WTC11 (cell line): ENCODE results near the gene UQCC3. TPM values are rescaled to one million over a fixed set of nuclear protein-coding genes. Genes with fewer than 3 reads are reported as not detected.

Source experiments
- ATAC-seq: fragments of 200-7000 bp; cut with Tn5 transposase; 2 replicates; pipeline ENCODE4 v1.10.0; 2021; ENCODE audit warnings: mild to moderate bottlenecking, moderate library complexity
- CTCF ChIA-PET: fragments of 300-600 bp; sonication (Branson Sonifier 250); formaldehyde crosslinking; loops from one replicate; lab custom pipeline; 2021; ENCODE audit warnings: antibody characterized with exemption; lab: Charles Lee
- POLR2A ChIA-PET: fragments of 350-600 bp; sonication (Branson Sonifier 250); formaldehyde crosslinking; loops from one replicate; lab custom pipeline; 2021; ENCODE audit warnings: antibody characterized with exemption; lab: Charles Lee
- DNase-seq: peaks from one replicate; pipeline ENCODE4 v3.0.0; 2021; ENCODE audit warnings: low spot score
- H3K27ac Mint-ChIP-seq: 2 replicates; pipeline ENCODE4 v1.8.0; 2021; ENCODE audit warnings: mixed read lengths
- H3K27me3 Mint-ChIP-seq: 2 replicates; pipeline ENCODE4 v1.8.0; 2021; ENCODE audit warnings: low read depth, mild to moderate bottlenecking, moderate library complexity, mixed read lengths
- H3K36me3 Mint-ChIP-seq: 2 replicates; pipeline ENCODE4 v1.8.0; 2021; ENCODE audit warnings: mixed read lengths
- H3K4me1 Mint-ChIP-seq: 2 replicates; pipeline ENCODE4 v1.8.0; 2022; ENCODE audit warnings: mixed read lengths
- H3K4me3 Mint-ChIP-seq: 2 replicates; pipeline ENCODE4 v1.8.0; 2021; ENCODE audit warnings: mild to moderate bottlenecking, moderate library complexity, mixed read lengths
- H3K9me3 Mint-ChIP-seq: 2 replicates; pipeline ENCODE4 v1.8.0; 2021; ENCODE audit warnings: mixed read lengths
- ATF6 ChIP-seq: sonication (generic); formaldehyde crosslinking; IDR thresholded peaks from 2 replicates; pipeline ENCODE4 v1.8.1; 2023; ENCODE audit warnings: mild to moderate bottlenecking, missing genetic modification reagents
- CREB1 ChIP-seq: sonication (generic); formaldehyde crosslinking; IDR thresholded peaks from 2 replicates; pipeline ENCODE4 v1.8.0; 2023; ENCODE audit warnings: mild to moderate bottlenecking, missing genetic modification reagents
- ETV6 ChIP-seq: sonication (generic); formaldehyde crosslinking; IDR thresholded peaks from 2 replicates; pipeline ENCODE4 v1.8.1; 2022; ENCODE audit warnings: mild to moderate bottlenecking, missing genetic modification reagents
- FOXP1 ChIP-seq: sonication (generic); formaldehyde crosslinking; IDR thresholded peaks from 2 replicates; pipeline ENCODE4 v1.8.0; 2022; ENCODE audit warnings: missing genetic modification reagents, mild to moderate bottlenecking, moderate library complexity, borderline replicate concordance
- GABPB1 ChIP-seq: sonication (generic); formaldehyde crosslinking; IDR thresholded peaks from 2 replicates; pipeline ENCODE4 v1.8.1; 2023; ENCODE audit warnings: mild to moderate bottlenecking, missing genetic modification reagents
- GRHL2 ChIP-seq: fragments of 250-450 bp; sonication (Bioruptor Pico); IDR thresholded peaks from 2 replicates; pipeline ENCODE4 v1.8.0; 2022; ENCODE audit warnings: mild to moderate bottlenecking, moderate library complexity; ENCODE audit not compliant: insufficient replicate concordance, severe bottlenecking
- IRF1 ChIP-seq: sonication (generic); formaldehyde crosslinking; IDR thresholded peaks from 2 replicates; pipeline ENCODE4 v1.8.0; 2023; ENCODE audit warnings: missing genetic modification reagents
- IRF2 ChIP-seq: sonication (generic); formaldehyde crosslinking; IDR thresholded peaks from 2 replicates; pipeline ENCODE4 v1.8.0; 2022; ENCODE audit warnings: low read depth, missing genetic modification reagents, borderline replicate concordance
- MYBL2 ChIP-seq: sonication (generic); formaldehyde crosslinking; IDR thresholded peaks from 2 replicates; pipeline ENCODE4 v1.8.1; 2023; ENCODE audit warnings: mild to moderate bottlenecking, moderate library complexity, missing genetic modification reagents
- NFYB ChIP-seq: sonication (generic); formaldehyde crosslinking; conservative IDR thresholded peaks from 2 replicates; pipeline ENCODE4 v1.8.0; 2022; ENCODE audit warnings: low read depth, missing genetic modification reagents
- NR1H2 ChIP-seq: sonication (generic); formaldehyde crosslinking; IDR thresholded peaks from 2 replicates; pipeline ENCODE4 v1.9.0; 2021; ENCODE audit warnings: mild to moderate bottlenecking, moderate library complexity, missing genetic modification reagents
- PRDM15 ChIP-seq: sonication (generic); formaldehyde crosslinking; IDR thresholded peaks from 2 replicates; pipeline ENCODE4 v1.8.0; 2022; ENCODE audit warnings: missing genetic modification reagents
- SOX15 ChIP-seq: fragments of 250-450 bp; sonication (Bioruptor Pico); IDR thresholded peaks from 2 replicates; pipeline ENCODE4 v1.9.0; 2021; ENCODE audit warnings: mild to moderate bottlenecking
- SP1 ChIP-seq: sonication (generic); formaldehyde crosslinking; conservative IDR thresholded peaks from 2 replicates; pipeline ENCODE4 v1.8.1; 2022; ENCODE audit warnings: missing genetic modification reagents
- TEAD1 ChIP-seq: sonication (generic); formaldehyde crosslinking; IDR thresholded peaks from 2 replicates; pipeline ENCODE4 v1.8.0; 2022; ENCODE audit warnings: mild to moderate bottlenecking, missing genetic modification reagents
- ZMAT4 ChIP-seq: fragments of 250-450 bp; sonication (Bioruptor Pico); IDR thresholded peaks from 2 replicates; pipeline ENCODE4 v1.9.0; 2021; ENCODE audit warnings: mild to moderate bottlenecking
- ZNF232 ChIP-seq: sonication (generic); formaldehyde crosslinking; IDR thresholded peaks from 2 replicates; pipeline ENCODE4 v1.8.0; 2022; ENCODE audit warnings: mild to moderate bottlenecking, missing genetic modification reagents
- ZNF317 ChIP-seq: sonication (generic); formaldehyde crosslinking; IDR thresholded peaks from 2 replicates; pipeline ENCODE4 v1.8.1; 2023; ENCODE audit warnings: low read depth, mild to moderate bottlenecking, moderate library complexity, missing genetic modification reagents, borderline replicate concordance
- ZNF416 ChIP-seq: fragments of 250-450 bp; sonication (Bioruptor Pico); IDR thresholded peaks from 2 replicates; pipeline ENCODE4 v1.9.0; 2021; ENCODE audit warnings: mild to moderate bottlenecking, inconsistent platforms
- total RNA-seq: library from RNA; stranded (reverse); gene quantifications from 3 replicates; pipeline ENCODE4 v1.2.3, GENCODE V29; 2021
- TF ChIP-seq, protein P1 (sequence below): sonication (generic); formaldehyde crosslinking; IDR thresholded peaks from 2 replicates; pipeline ENCODE4 v1.8.1; 2022; ENCODE audit warnings: mild to moderate bottlenecking, moderate library complexity, missing genetic modification reagents
- TF ChIP-seq, protein P2 (sequence below): sonication (generic); formaldehyde crosslinking; IDR thresholded peaks from 2 replicates; pipeline ENCODE4 v1.8.1; 2023; ENCODE audit warnings: mild to moderate bottlenecking, missing genetic modification reagents, moderate library complexity
- TF ChIP-seq, protein P3 (sequence below): fragments of 250-450 bp; sonication (Bioruptor Pico); IDR thresholded peaks from 2 replicates; pipeline ENCODE4 v2.1.2; 2022; ENCODE audit warnings: mild to moderate bottlenecking, moderate library complexity
- TF ChIP-seq, protein P4 (sequence below): sonication (generic); formaldehyde crosslinking; IDR thresholded peaks from 2 replicates; pipeline ENCODE4 v1.8.1; 2022; ENCODE audit warnings: mild to moderate bottlenecking, missing genetic modification reagents, moderate library complexity, borderline replicate concordance

Gene UQCC3
- total RNA-seq, 1 experiment from 2014 or later, result 18.1 TPM

GRCh38 chr11:62678770-62679696 lies 7.6 kb downstream of the UQCC3 start, which contains the start of gene UBXN1:
Gene UBXN1 (minus strand): TSS chr11:62679073. CDS start chr11:62678923, 150 bp downstream.
- Mint-ChIP-seq H3K9me3 (no peaks in the 10 kb centered on the region), H3K4me3 (peak within 1 kb of the TSS; percentile 87), H3K36me3 (peaks cover 26% of the 10 kb centered on the region), H3K27ac (peak within 1 kb of the TSS; percentile 90), H3K4me1 (peaks cover 20% of the 10 kb centered on the region), H3K27me3 (no peaks in the 10 kb centered on the region)
- CTCF ChIA-PET, result interaction anchor here (0.6 to 3.6 kb wide), 5 partner anchors 8 to 312 kb away, joined by 3 to 21 read pairs (median 3); partner anchors contain the start of genes HNRNPUL2, LBHD1, LRRN4CL and UQCC3
- peak; percentile 77 for DNase-seq
- POLR2A ChIA-PET, result interaction anchor here (0.6 to 1.3 kb wide), 4 partner anchors 11 to 132 kb away, joined by 3 to 6 read pairs (median 3); partner anchors contain the start of genes MTA2 and TUT1
- ATAC-seq, result peak; percentile 75
- TF ChIP-seq ZNF317 (CRISPR knock-in tag), result no peak
- 0 out of 2 replicates have a peak, but pooled peaks have one; percentile 50 for TF ChIP-seq MYBL2 (CRISPR knock-in tag)
- no peak for TF ChIP-seq ZNF416 (CRISPR knock-in tag)
- TF ChIP-seq, protein P1, sequence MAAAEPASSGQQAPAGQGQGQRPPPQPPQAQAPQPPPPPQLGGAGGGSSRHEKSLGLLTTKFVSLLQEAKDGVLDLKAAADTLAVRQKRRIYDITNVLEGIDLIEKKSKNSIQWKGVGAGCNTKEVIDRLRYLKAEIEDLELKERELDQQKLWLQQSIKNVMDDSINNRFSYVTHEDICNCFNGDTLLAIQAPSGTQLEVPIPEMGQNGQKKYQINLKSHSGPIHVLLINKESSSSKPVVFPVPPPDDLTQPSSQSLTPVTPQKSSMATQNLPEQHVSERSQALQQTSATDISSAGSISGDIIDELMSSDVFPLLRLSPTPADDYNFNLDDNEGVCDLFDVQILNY, result peak; percentile 72; the same call in 1 of the 2 replicates
- peak; percentile 77 for TF ChIP-seq GABPB1 (CRISPR knock-in tag)
- TF ChIP-seq TEAD1 (CRISPR knock-in tag), result peak; percentile 60
- no peak for TF ChIP-seq SOX15 (CRISPR knock-in tag)
- TF ChIP-seq IRF2 (CRISPR knock-in tag), result no peak
- TF ChIP-seq, protein P2, sequence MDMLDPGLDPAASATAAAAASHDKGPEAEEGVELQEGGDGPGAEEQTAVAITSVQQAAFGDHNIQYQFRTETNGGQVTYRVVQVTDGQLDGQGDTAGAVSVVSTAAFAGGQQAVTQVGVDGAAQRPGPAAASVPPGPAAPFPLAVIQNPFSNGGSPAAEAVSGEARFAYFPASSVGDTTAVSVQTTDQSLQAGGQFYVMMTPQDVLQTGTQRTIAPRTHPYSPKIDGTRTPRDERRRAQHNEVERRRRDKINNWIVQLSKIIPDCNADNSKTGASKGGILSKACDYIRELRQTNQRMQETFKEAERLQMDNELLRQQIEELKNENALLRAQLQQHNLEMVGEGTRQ (CRISPR knock-in tag), result peak; percentile 99
- peak; percentile 80 for TF ChIP-seq SP1 (CRISPR knock-in tag)
- TF ChIP-seq, protein P3, sequence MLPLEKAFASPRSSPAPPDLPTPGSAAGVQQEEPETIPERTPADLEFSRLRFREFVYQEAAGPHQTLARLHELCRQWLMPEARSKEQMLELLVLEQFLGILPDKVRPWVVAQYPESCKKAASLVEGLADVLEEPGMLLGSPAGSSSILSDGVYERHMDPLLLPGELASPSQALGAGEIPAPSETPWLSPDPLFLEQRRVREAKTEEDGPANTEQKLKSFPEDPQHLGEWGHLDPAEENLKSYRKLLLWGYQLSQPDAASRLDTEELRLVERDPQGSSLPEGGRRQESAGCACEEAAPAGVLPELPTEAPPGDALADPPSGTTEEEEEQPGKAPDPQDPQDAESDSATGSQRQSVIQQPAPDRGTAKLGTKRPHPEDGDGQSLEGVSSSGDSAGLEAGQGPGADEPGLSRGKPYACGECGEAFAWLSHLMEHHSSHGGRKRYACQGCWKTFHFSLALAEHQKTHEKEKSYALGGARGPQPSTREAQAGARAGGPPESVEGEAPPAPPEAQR (CRISPR knock-in tag), result no peak
- 0 out of 2 replicates have a peak, but pooled peaks have one; percentile 78 for TF ChIP-seq IRF1
- TF ChIP-seq FOXP1 (CRISPR knock-in tag), result peak; percentile 71; the same call in 1 of the 2 replicates
- TF ChIP-seq ZMAT4 (CRISPR knock-in tag), result no peak
- TF ChIP-seq NFYB (CRISPR knock-in tag), result no peak
- TF ChIP-seq, protein P4, sequence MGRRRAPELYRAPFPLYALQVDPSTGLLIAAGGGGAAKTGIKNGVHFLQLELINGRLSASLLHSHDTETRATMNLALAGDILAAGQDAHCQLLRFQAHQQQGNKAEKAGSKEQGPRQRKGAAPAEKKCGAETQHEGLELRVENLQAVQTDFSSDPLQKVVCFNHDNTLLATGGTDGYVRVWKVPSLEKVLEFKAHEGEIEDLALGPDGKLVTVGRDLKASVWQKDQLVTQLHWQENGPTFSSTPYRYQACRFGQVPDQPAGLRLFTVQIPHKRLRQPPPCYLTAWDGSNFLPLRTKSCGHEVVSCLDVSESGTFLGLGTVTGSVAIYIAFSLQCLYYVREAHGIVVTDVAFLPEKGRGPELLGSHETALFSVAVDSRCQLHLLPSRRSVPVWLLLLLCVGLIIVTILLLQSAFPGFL (CRISPR knock-in tag), result no peak
- 0 out of 2 replicates have a peak, but pooled peaks have one; percentile 51 for TF ChIP-seq CREB1 (CRISPR knock-in tag)
- no peak for TF ChIP-seq ATF6
- peak; percentile 64; the same call in 1 of the 2 replicates for TF ChIP-seq ETV6 (CRISPR knock-in tag)
- no peak for TF ChIP-seq PRDM15 (CRISPR knock-in tag)
- 0 out of 2 replicates have a peak, but pooled peaks have one; percentile 37 for TF ChIP-seq ZNF232 (CRISPR knock-in tag)
- no peak for TF ChIP-seq NR1H2 (CRISPR knock-in tag)
- no peak for TF ChIP-seq GRHL2 (CRISPR knock-in tag)
